WTC11 (cell line): ENCODE results near the gene ITGAL. TPM values are rescaled to one million over a fixed set of nuclear protein-coding genes. Genes with fewer than 3 reads are reported as not detected.

Source experiments
- ATAC-seq: fragments of 200-7000 bp; cut with Tn5 transposase; 2 replicates; pipeline ENCODE4 v1.10.0; 2021; ENCODE audit warnings: mild to moderate bottlenecking, moderate library complexity
- CTCF ChIA-PET: fragments of 300-600 bp; sonication (Branson Sonifier 250); formaldehyde crosslinking; loops from one replicate; lab custom pipeline; 2021; ENCODE audit warnings: antibody characterized with exemption; lab: Charles Lee
- POLR2A ChIA-PET: fragments of 350-600 bp; sonication (Branson Sonifier 250); formaldehyde crosslinking; loops from one replicate; lab custom pipeline; 2021; ENCODE audit warnings: antibody characterized with exemption; lab: Charles Lee
- DNase-seq: peaks from one replicate; pipeline ENCODE4 v3.0.0; 2021; ENCODE audit warnings: low spot score
- H3K27ac Mint-ChIP-seq: 2 replicates; pipeline ENCODE4 v1.8.0; 2021; ENCODE audit warnings: mixed read lengths
- H3K27me3 Mint-ChIP-seq: 2 replicates; pipeline ENCODE4 v1.8.0; 2021; ENCODE audit warnings: low read depth, mild to moderate bottlenecking, moderate library complexity, mixed read lengths
- H3K36me3 Mint-ChIP-seq: 2 replicates; pipeline ENCODE4 v1.8.0; 2021; ENCODE audit warnings: mixed read lengths
- H3K4me1 Mint-ChIP-seq: 2 replicates; pipeline ENCODE4 v1.8.0; 2022; ENCODE audit warnings: mixed read lengths
- H3K4me3 Mint-ChIP-seq: 2 replicates; pipeline ENCODE4 v1.8.0; 2021; ENCODE audit warnings: mild to moderate bottlenecking, moderate library complexity, mixed read lengths
- H3K9me3 Mint-ChIP-seq: 2 replicates; pipeline ENCODE4 v1.8.0; 2021; ENCODE audit warnings: mixed read lengths
- AR ChIP-seq: fragments of 250-450 bp; sonication (Bioruptor Pico); IDR thresholded peaks from 2 replicates; pipeline ENCODE4 v1.9.0; 2021; ENCODE audit warnings: mild to moderate bottlenecking
- ARID4B ChIP-seq: sonication (generic); formaldehyde crosslinking; IDR thresholded peaks from 2 replicates; pipeline ENCODE4 v1.8.0; 2023; ENCODE audit warnings: missing genetic modification reagents, mild to moderate bottlenecking, borderline replicate concordance
- ATF1 ChIP-seq: sonication (generic); formaldehyde crosslinking; IDR thresholded peaks from 2 replicates; pipeline ENCODE4 v1.8.1; 2023; ENCODE audit warnings: mild to moderate bottlenecking, moderate library complexity, missing genetic modification reagents
- ATF2 ChIP-seq: sonication (generic); formaldehyde crosslinking; IDR thresholded peaks from 2 replicates; pipeline ENCODE4 v1.8.1; 2022; ENCODE audit warnings: low read depth, missing genetic modification reagents, borderline replicate concordance
- E2F4 ChIP-seq: sonication (generic); formaldehyde crosslinking; IDR thresholded peaks from 2 replicates; pipeline ENCODE4 v1.8.1; 2022; ENCODE audit warnings: low read depth, mild to moderate bottlenecking, moderate library complexity, missing genetic modification reagents, borderline replicate concordance
- EMX1 ChIP-seq: fragments of 250-450 bp; sonication (Bioruptor Pico); IDR thresholded peaks from 2 replicates; pipeline ENCODE4 v1.8.0; 2021; ENCODE audit warnings: mild to moderate bottlenecking
- ETV6 ChIP-seq: sonication (generic); formaldehyde crosslinking; IDR thresholded peaks from 2 replicates; pipeline ENCODE4 v1.8.1; 2022; ENCODE audit warnings: mild to moderate bottlenecking, missing genetic modification reagents
- HMGA2 ChIP-seq: fragments of 250-450 bp; sonication (Bioruptor Pico); IDR thresholded peaks from 2 replicates; pipeline ENCODE4 v1.4.0; 2021; ENCODE audit warnings: mild to moderate bottlenecking, moderate library complexity
- MAX ChIP-seq: sonication (generic); formaldehyde crosslinking; IDR thresholded peaks from 2 replicates; pipeline ENCODE4 v1.8.0; 2022; ENCODE audit warnings: mild to moderate bottlenecking, missing genetic modification reagents
- MXD4 ChIP-seq: fragments of 250-450 bp; sonication (Bioruptor Pico); IDR thresholded peaks from 2 replicates; pipeline ENCODE4 v1.8.0; 2021; ENCODE audit warnings: mild to moderate bottlenecking, moderate library complexity, borderline replicate concordance
- MYBL2 ChIP-seq: sonication (generic); formaldehyde crosslinking; IDR thresholded peaks from 2 replicates; pipeline ENCODE4 v1.8.1; 2023; ENCODE audit warnings: mild to moderate bottlenecking, moderate library complexity, missing genetic modification reagents
- NFE2L1 ChIP-seq: sonication (generic); formaldehyde crosslinking; IDR thresholded peaks from 2 replicates; pipeline ENCODE4 v1.8.1; 2023; ENCODE audit warnings: missing genetic modification reagents
- NR1H2 ChIP-seq: sonication (generic); formaldehyde crosslinking; IDR thresholded peaks from 2 replicates; pipeline ENCODE4 v1.9.0; 2021; ENCODE audit warnings: mild to moderate bottlenecking, moderate library complexity, missing genetic modification reagents
- SP1 ChIP-seq: sonication (generic); formaldehyde crosslinking; conservative IDR thresholded peaks from 2 replicates; pipeline ENCODE4 v1.8.1; 2022; ENCODE audit warnings: missing genetic modification reagents
- TCF7 ChIP-seq: sonication (generic); formaldehyde crosslinking; IDR thresholded peaks from 2 replicates; pipeline ENCODE4 v1.8.0; 2022; ENCODE audit warnings: mild to moderate bottlenecking, low read depth, missing genetic modification reagents, moderate library complexity
- ZMAT4 ChIP-seq: fragments of 250-450 bp; sonication (Bioruptor Pico); IDR thresholded peaks from 2 replicates; pipeline ENCODE4 v1.9.0; 2021; ENCODE audit warnings: mild to moderate bottlenecking
- total RNA-seq: library from RNA; stranded (reverse); gene quantifications from 3 replicates; pipeline ENCODE4 v1.2.3, GENCODE V29; 2021

The ITGAL gene
- total RNA-seq, 1 experiment from 2014 or later: 1.0 TPM

GRCh38 chr16:30528799-30529457 is 56.4 kb downstream of the ITGAL start:
- Mint-ChIP-seq H3K9me3 (no peaks in the 10 kb centered on the region), H3K4me1 (peaks cover 21% of the 10 kb centered on the region), H3K27ac (peak overlapping the region; percentile 63), H3K27me3 (no peaks in the 10 kb centered on the region), H3K36me3 (peaks cover 11% of the 10 kb centered on the region; the same call in 1 of the 2 replicates), H3K4me3 (no peak overlapping the region)
- no peak for DNase-seq
- ChIA-PET CTCF (interaction anchor here (0.6 to 3.5 kb wide), 3 partner anchors 48 to 99 kb away, joined by 3 to 20 read pairs (median 3); partner anchors contain the start of gene DCTPP1), POLR2A (interaction anchor here (0.6 kb wide), 2 partner anchors 10 to 467 kb away, joined by 4 to 8 read pairs; no protein-coding TSS in a partner anchor)
- ATAC-seq: no peak
- no peak for TF ChIP-seq NR1H2 (CRISPR knock-in tag)
- TF ChIP-seq SP1 (CRISPR knock-in tag): no peak
- no peak for TF ChIP-seq MAX (CRISPR knock-in tag)
- TF ChIP-seq E2F4 (CRISPR knock-in tag): no peak
- TF ChIP-seq ETV6 (CRISPR knock-in tag): no peak
- TF ChIP-seq AR (CRISPR knock-in tag): no peak
- no peak for TF ChIP-seq MYBL2 (CRISPR knock-in tag)
- TF ChIP-seq TCF7 (CRISPR knock-in tag): no peak
- no peak for TF ChIP-seq ZMAT4 (CRISPR knock-in tag)
- no peak for TF ChIP-seq HMGA2 (CRISPR knock-in tag)

- POLR2A ChIA-PET: no interaction called here
- Mint-ChIP-seq H3K36me3 (peaks cover 6% of the 10 kb centered on the region; the same call in 1 of the 2 replicates), H3K9me3 (no peaks in the 10 kb centered on the region), H3K27ac (no peak overlapping the region), H3K4me1 (peaks cover 23% of the 10 kb centered on the region), H3K27me3 (no peaks in the 10 kb centered on the region), H3K4me3 (no peak overlapping the region)
- DNase-seq (no peak), ATAC-seq (no peak)
- TF ChIP-seq TCF7 (CRISPR knock-in tag): no peak
- TF ChIP-seq MXD4 (CRISPR knock-in tag): no peak
- TF ChIP-seq AR (CRISPR knock-in tag): no peak
- no peak for TF ChIP-seq ATF2 (CRISPR knock-in tag)
- no peak for TF ChIP-seq ATF1 (CRISPR knock-in tag)
- no peak for TF ChIP-seq NFE2L1
- no peak for TF ChIP-seq ARID4B (CRISPR knock-in tag)
- no peak for TF ChIP-seq EMX1 (CRISPR knock-in tag)
- TF ChIP-seq, all 79 proteins: peak for 0
- CTCF ChIA-PET: interaction anchor here (0.6 to 3.5 kb wide), 3 partner anchors 85 to 164 kb away, joined by 3 to 20 read pairs (median 5); partner anchors contain the start of gene DCTPP1
These were observed 57.9 kb downstream of the ITGAL start for GRCh38 chr16:30530163-30531037.
